PC-3 (cell line): ENCODE measurements around the gene PANK4. TPM values are rescaled to one million over a fixed set of nuclear protein-coding genes. Genes with fewer than 3 reads are reported as not detected.

Experiments
- ATAC-seq: fragments of 200-7000 bp; cut with Tn5 transposase; 2 replicates; pipeline ENCODE4 v1.9.1; 2020; ENCODE audit warnings: mild to moderate bottlenecking, moderate library complexity
- BruUV-seq: library from RNA; stranded (reverse); fragments of 400-500 nt; replicated peaks from 2 replicates; lab custom pipeline; 2021; lab: Mats Ljungman, UMichigan
- CTCF ChIA-PET: fragments of 300-600 bp; sonication (Branson Sonifier 250); formaldehyde crosslinking; loops from one replicate; lab custom pipeline; 2022; ENCODE audit warnings: antibody characterized with exemption; lab: Charles Lee
- POLR2A ChIA-PET: fragments of 300-600 bp; sonication (Branson Sonifier 250); formaldehyde crosslinking; loops from one replicate; lab custom pipeline; 2022; ENCODE audit warnings: antibody characterized with exemption; ENCODE audit not compliant: unreplicated experiment; lab: Charles Lee
- DNase-seq: peaks from one replicate; pipeline ENCODE4 v3.0.0-alpha.2; 2015
- H2AFZ ChIP-seq: fragments of 300-600 bp; sonication (generic); 2 replicates; pipeline ENCODE4 v1.6.0; 2016; ENCODE audit warnings: antibody characterized with exemption, low read length
- H3F3A ChIP-seq: fragments of 300-600 bp; sonication (generic); one replicate; pipeline ENCODE4 v1.6.0; 2017; ENCODE audit warnings: antibody characterized with exemption, low read length, control low read depth, mild to moderate bottlenecking; ENCODE audit not compliant: unreplicated experiment
- H3K27ac ChIP-seq: fragments of 300-600 bp; sonication (generic); 2 replicates; pipeline ENCODE4 v1.5.1; 2016; ENCODE audit warnings: mild to moderate bottlenecking, low read length
- H3K27me3 ChIP-seq: fragments of 300-600 bp; sonication (generic); 2 replicates; pipeline ENCODE4 v1.6.1; 2016; ENCODE audit warnings: low read length, mixed read lengths
- H3K36me3 ChIP-seq: fragments of 300-600 bp; sonication (generic); 2 replicates; pipeline ENCODE4 v1.6.1; 2016; ENCODE audit warnings: low read depth, mixed run types, low read length, mixed read lengths
- H3K4me1 ChIP-seq: fragments of 300-600 bp; sonication (generic); 2 replicates; pipeline ENCODE4 v1.5.1; 2016; ENCODE audit warnings: low read length; ENCODE audit not compliant: insufficient read depth
- H3K4me2 ChIP-seq: fragments of 300-600 bp; sonication (generic); 2 replicates; pipeline ENCODE4 v1.6.0; 2016; ENCODE audit warnings: low read length
- H3K4me3 ChIP-seq: fragments of 300-600 bp; sonication (generic); 2 replicates; pipeline ENCODE4 v1.5.1; 2016; ENCODE audit warnings: mild to moderate bottlenecking, low read length, mixed read lengths
- H3K79me2 ChIP-seq: fragments of 300-600 bp; sonication (generic); 2 replicates; pipeline ENCODE4 v1.6.1; 2017; ENCODE audit warnings: low read length, mixed read lengths
- H3K9ac ChIP-seq: fragments of 300-600 bp; sonication (generic); 2 replicates; pipeline ENCODE4 v1.6.0; 2016; ENCODE audit warnings: mild to moderate bottlenecking, low read length
- H3K9me2 ChIP-seq: fragments of 300-600 bp; sonication (generic); replicated peaks from 2 replicates; pipeline ENCODE4 v1.6.1; 2016; ENCODE audit warnings: mixed run types, low read length, mixed read lengths
- H3K9me3 ChIP-seq: fragments of 300-600 bp; sonication (generic); 2 replicates; pipeline ENCODE4 v1.6.1; 2016; ENCODE audit warnings: low read length, mixed read lengths
- H4K20me1 ChIP-seq: fragments of 300-600 bp; sonication (generic); 2 replicates; pipeline ENCODE4 v1.6.1; 2016; ENCODE audit warnings: low read length, mixed read lengths
- CTCF ChIP-seq: fragments of 300-600 bp; sonication (generic); conservative IDR thresholded peaks from 2 replicates; pipeline ENCODE4 v1.5.1; 2017; ENCODE audit warnings: antibody characterized with exemption, low read depth, mild to moderate bottlenecking, low read length
- EZH2 ChIP-seq: fragments of 300-600 bp; sonication (generic); IDR thresholded peaks from one replicate; pipeline ENCODE4 v1.6.1; 2017; ENCODE audit warnings: antibody characterized with exemption, mild to moderate bottlenecking, low read length; ENCODE audit not compliant: unreplicated experiment
- EZH2phosphoT487 ChIP-seq: fragments of 300-600 bp; sonication (generic); IDR thresholded peaks from 2 replicates; pipeline ENCODE4 v1.6.1; 2018; ENCODE audit warnings: mild to moderate bottlenecking, antibody characterized with exemption, low read length, borderline replicate concordance
- intact Hi-C: fragments of 100-400 bp; cut with micrococcal nuclease; formaldehyde crosslinking; loops from 2 replicates; pipeline ENCODE4 v1.9.0; 2023
- total RNA-seq: library from RNA; depleted of rRNA; stranded (reverse); fragments of >200 nt; gene quantifications from 2 replicates; pipeline ENCODE4 v1.2.3, GENCODE V29; 2014

The PANK4 gene
- total RNA-seq, 1 experiment from 2014 or later, result 69.4 TPM

DNA sequence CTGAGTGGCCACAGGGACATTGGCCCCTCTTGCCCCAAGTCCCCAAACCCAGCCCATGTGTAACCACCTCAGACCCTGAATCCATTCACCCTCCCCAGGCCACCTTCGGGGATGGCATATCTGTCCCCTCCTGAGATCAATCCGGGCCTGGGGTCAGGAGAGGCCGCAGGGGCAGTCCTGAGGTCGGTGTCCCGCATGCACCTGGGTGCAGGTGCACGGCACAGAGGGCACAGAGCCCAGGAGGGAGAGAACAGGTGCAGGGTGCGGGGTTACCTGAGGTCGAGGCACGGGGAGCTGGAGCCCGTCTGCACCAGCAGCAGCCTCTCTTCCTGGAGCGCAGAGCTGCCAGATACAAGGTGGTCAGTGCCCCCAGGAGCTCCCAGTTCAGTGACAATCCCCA, 16.8 kb downstream of the PANK4 start:
- TF ChIP-seq EZH2 (no peak), CTCF (no peak), EZH2phosphoT487 (no peak)
- Histone ChIP-seq H3K4me2 (no peak overlapping the region), H4K20me1 (no peaks in the 10 kb centered on the region), H3K27me3 (no peaks in the 10 kb centered on the region), H3K9me2 (no peaks in the 10 kb centered on the region), H3K27ac (no peak overlapping the region), H3K9ac (no peak overlapping the region), H3F3A (no peaks in the 10 kb centered on the region), H3K9me3 (no peaks in the 10 kb centered on the region), H3K4me3 (no peak overlapping the region), H3K79me2 (no peaks in the 10 kb centered on the region), H2AFZ (no peak overlapping the region), H3K4me1 (no peaks in the 10 kb centered on the region), H3K36me3 (peaks cover 54% of the 10 kb centered on the region)
- ATAC-seq (no peak), DNase-seq (no peak)
- intact Hi-C loops, result no loop called here
- POLR2A ChIA-PET, result no interaction called here
- BruUV-seq, result no TSS peak
- CTCF ChIA-PET, result no interaction called here

DNA sequence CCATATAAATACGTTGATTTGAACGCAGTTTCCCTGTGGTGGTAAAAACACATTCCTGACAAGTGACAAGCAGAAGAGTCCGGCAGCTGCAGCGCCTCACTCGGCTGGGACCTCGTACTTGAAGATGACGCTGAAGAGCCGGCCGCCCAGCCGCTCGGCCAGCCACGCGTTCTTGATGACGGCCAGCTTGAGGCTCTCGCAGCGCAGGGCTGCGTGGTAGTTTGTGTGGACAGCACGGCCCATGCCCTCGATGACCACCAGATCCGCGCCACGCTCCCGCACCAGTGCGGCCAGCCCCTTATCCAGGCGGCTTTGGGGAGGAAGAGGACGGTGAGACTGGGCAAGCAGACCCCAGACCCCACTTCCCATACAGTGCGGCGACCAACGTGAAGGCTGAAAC, 17.6 kb downstream of the PANK4 start:
- no TSS peak for BruUV-seq
- no peaks in the 10 kb centered on the region for H3K79me2 ChIP-seq
- no peaks in the 10 kb centered on the region for H3K27me3 ChIP-seq
- peaks cover 51% of the 10 kb centered on the region for H3K36me3 ChIP-seq
- H2AFZ ChIP-seq, result no peak overlapping the region
- intact Hi-C loops, result no loop called here
- no peak overlapping the region for H3K4me2 ChIP-seq
- TF ChIP-seq EZH2phosphoT487, result no peak
- TF ChIP-seq EZH2, result no peak
- TF ChIP-seq CTCF, result no peak
- ChIA-PET CTCF (no interaction called here), POLR2A (no interaction called here)
- no peaks in the 10 kb centered on the region for H3F3A ChIP-seq
- H4K20me1 ChIP-seq, result no peaks in the 10 kb centered on the region
- no peak for DNase-seq
- H3K9me2 ChIP-seq, result no peaks in the 10 kb centered on the region
- H3K9me3 ChIP-seq, result no peaks in the 10 kb centered on the region
- no peaks in the 10 kb centered on the region for H3K4me1 ChIP-seq
- no peak overlapping the region for H3K9ac ChIP-seq
- H3K4me3 ChIP-seq, result no peak overlapping the region
- no peak overlapping the region for H3K27ac ChIP-seq
- no peak for ATAC-seq

DNA sequence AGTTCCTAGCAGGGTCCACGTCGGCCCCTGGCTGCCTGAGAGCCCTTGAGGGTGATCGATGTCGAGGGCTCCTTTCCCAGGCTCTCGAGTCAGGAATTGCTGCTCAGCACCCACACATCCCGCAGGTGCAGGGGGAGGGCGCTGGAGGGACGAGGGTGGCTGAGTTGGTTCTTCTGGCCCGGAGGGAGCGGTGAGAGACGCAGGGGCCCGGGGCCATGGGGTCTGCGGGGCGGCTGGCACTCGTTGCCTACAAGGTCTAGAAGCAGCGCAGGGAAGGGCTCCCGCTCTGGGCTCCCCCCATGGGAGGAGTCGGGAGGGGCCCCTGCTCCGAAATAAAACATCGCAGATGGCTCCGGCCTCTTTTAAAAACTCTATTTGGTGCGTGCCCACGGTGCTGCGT, 18.2 kb downstream of the PANK4 start:
- H3K27me3 ChIP-seq, result no peaks in the 10 kb centered on the region
- TF ChIP-seq EZH2, result no peak
- H3K4me2 ChIP-seq, result no peak overlapping the region
- H4K20me1 ChIP-seq, result no peaks in the 10 kb centered on the region
- intact Hi-C loops, result no loop called here
- ChIA-PET CTCF (no interaction called here), POLR2A (no interaction called here)
- no peaks in the 10 kb centered on the region for H3K9me2 ChIP-seq
- ATAC-seq (no peak), DNase-seq (no peak)
- no TSS peak for BruUV-seq
- no peak overlapping the region for H2AFZ ChIP-seq
- H3K9ac ChIP-seq, result no peak overlapping the region
- H3K4me3 ChIP-seq, result no peak overlapping the region
- no peaks in the 10 kb centered on the region for H3K4me1 ChIP-seq
- H3F3A ChIP-seq, result no peaks in the 10 kb centered on the region
- H3K9me3 ChIP-seq, result no peaks in the 10 kb centered on the region
- no peaks in the 10 kb centered on the region for H3K79me2 ChIP-seq
- peaks cover 47% of the 10 kb centered on the region; the same call in 1 of the 2 replicates for H3K36me3 ChIP-seq
- no peak overlapping the region for H3K27ac ChIP-seq
